Measurements from ENCODE around the gene FAT2. TPM values are rescaled to one million over a fixed set of nuclear protein-coding genes. Genes with fewer than 3 reads are reported as not detected.

Gene FAT2
- total and polyA plus RNA-seq, 2 experiments from 2014 or later = 0.06 to 0.59 TPM

- no peak for DNase-seq (ENCODE audit: low spot score)
- Histone ChIP-seq H4K20me1 (replicated peaks; ENCODE audit: insufficient read depth) (no peaks in the 10 kb centered on the region), H3K27me3 (ENCODE audit: insufficient read depth) (peaks cover 4% of the 10 kb centered on the region; the same call in 1 of the 2 replicates), H3K4me3 (no peak overlapping the region), H3F3A (replicated peaks; ENCODE audit: low read depth) (no peaks in the 10 kb centered on the region), H3K79me2 (replicated peaks; ENCODE audit: insufficient read depth) (no peaks in the 10 kb centered on the region), H3K36me3 (ENCODE audit: insufficient read depth) (no peaks in the 10 kb centered on the region), H3K4me2 (no peak overlapping the region), H3K27ac (ENCODE audit: low read depth) (no peak overlapping the region), H3K4me1 (ENCODE audit: insufficient read depth) (peaks cover 9% of the 10 kb centered on the region; the same call in 1 of the 2 replicates), H3K9me2 (ENCODE audit: insufficient read depth) (peaks cover 8% of the 10 kb centered on the region), H2AFZ (no peak overlapping the region)
- no peaks in the 10 kb centered on the region for H3K9me3 Mint-ChIP-seq
- no peak overlapping the region for H3K27ac Mint-ChIP-seq
- 0 out of 3 replicates have a peak, but pooled peaks cover 6% of the 10 kb centered on the region for H3K36me3 Mint-ChIP-seq (ENCODE audit: low read depth)
- H3K4me3 Mint-ChIP-seq = no peak overlapping the region
- ATAC-seq = no peak
- TF ChIP-seq STAT1 (IDR thresholded peaks at IDR 0.05; ENCODE audit: unreplicated experiment) (no peak), EZH2 (IDR thresholded peaks at IDR 0.05; ENCODE audit: low read depth, unreplicated experiment) (no peak), ZNF331 (CRISPR knock-in tag; IDR thresholded peaks at IDR 0.05; ENCODE audit: low read depth) (no peak), REST (IDR thresholded peaks at IDR 0.05; ENCODE audit: unreplicated experiment) (no peak)
- peaks cover 11% of the 10 kb centered on the region for H3K4me1 Mint-ChIP-seq
- no peaks in the 10 kb centered on the region for H3K27me3 Mint-ChIP-seq (ENCODE audit: insufficient read depth, low read depth, poor library complexity)
Measured at GRCh38 chr5:151565971-151566370, 25.2 kb downstream of the FAT2 start.

GRCh38 chr5:151562019-151562707 is 29.0 kb downstream of the FAT2 start:
- Histone ChIP-seq H3K4me1 (ENCODE audit: insufficient read depth) (no peaks in the 10 kb centered on the region), H3K79me2 (replicated peaks; ENCODE audit: insufficient read depth) (no peaks in the 10 kb centered on the region), H4K20me1 (replicated peaks; ENCODE audit: insufficient read depth) (no peaks in the 10 kb centered on the region), H3K9me2 (ENCODE audit: insufficient read depth) (no peaks in the 10 kb centered on the region; the same call in none of the 2 replicates), H3K27me3 (ENCODE audit: insufficient read depth) (no peaks in the 10 kb centered on the region), H2AFZ (peak overlapping the region; percentile 38; the same call in 1 of the 2 replicates), H3F3A (replicated peaks; ENCODE audit: low read depth) (no peaks in the 10 kb centered on the region), H3K27ac (ENCODE audit: low read depth) (no peak overlapping the region), H3K36me3 (ENCODE audit: insufficient read depth) (no peaks in the 10 kb centered on the region), H3K4me2 (0 out of 2 replicates have a peak overlapping the region, but pooled peaks have one; percentile 35), H3K4me3 (no peak overlapping the region)
- Mint-ChIP-seq H3K36me3 (ENCODE audit: low read depth) (0 out of 3 replicates have a peak, but pooled peaks cover 2% of the 10 kb centered on the region), H3K4me3 (no peak overlapping the region), H3K27ac (0 out of 2 replicates have a peak overlapping the region, but pooled peaks have one; percentile 10), H3K9me3 (no peaks in the 10 kb centered on the region), H3K4me1 (peaks cover 7% of the 10 kb centered on the region), H3K27me3 (ENCODE audit: insufficient read depth, low read depth, poor library complexity) (peaks cover 2% of the 10 kb centered on the region)
- ATAC-seq = peak; percentile 62
- peak; percentile 7 for DNase-seq (ENCODE audit: low spot score)
- TF ChIP-seq EZH2phosphoT487 (IDR thresholded peaks at IDR 0.05; ENCODE audit: unreplicated experiment) (no peak), ZNF462 (CRISPR knock-in tag; IDR thresholded peaks at IDR 0.05) (no peak), CTCF (conservative IDR thresholded peaks at IDR 0.05; ENCODE audit: low read depth in 2 of 2) (no peak), ZNF114 (CRISPR knock-in tag; IDR thresholded peaks at IDR 0.05) (no peak), CREB1 (CRISPR knock-in tag; IDR thresholded peaks at IDR 0.05; ENCODE audit: low read depth) (no peak)
